Fibroblast of the aortic adventitia (primary cell): ENCODE results near the gene UBE2J2. TPM values are rescaled to one million over a fixed set of nuclear protein-coding genes. Genes with fewer than 3 reads are reported as not detected.

Experiments used
- DNase-seq: peaks from one replicate; pipeline ENCODE4 v3.0.0-alpha.2; 2010; ENCODE audit warnings: low read depth
- H3K4me3 ChIP-seq: 2 replicates; pipeline ENCODE4 v1.5.1; 2011; ENCODE audit warnings: low read depth, mild to moderate bottlenecking, control low read depth, low read length, moderate library complexity
- CTCF ChIP-seq: IDR thresholded peaks from 2 replicates; pipeline ENCODE4 v1.5.1; 2011; ENCODE audit warnings: mild to moderate bottlenecking, low read length, control low read depth, inconsistent platforms; ENCODE audit not compliant: insufficient read depth
- total RNA-seq: library from RNA; depleted of rRNA; stranded (reverse); fragments of >200 nt; gene quantifications from 2 replicates; pipeline ENCODE4 v1.2.3, GENCODE V29; 2012; ENCODE audit warnings: low replicate concordance

The UBE2J2 gene
- total RNA-seq, 1 donor = 35.3 TPM

DNA sequence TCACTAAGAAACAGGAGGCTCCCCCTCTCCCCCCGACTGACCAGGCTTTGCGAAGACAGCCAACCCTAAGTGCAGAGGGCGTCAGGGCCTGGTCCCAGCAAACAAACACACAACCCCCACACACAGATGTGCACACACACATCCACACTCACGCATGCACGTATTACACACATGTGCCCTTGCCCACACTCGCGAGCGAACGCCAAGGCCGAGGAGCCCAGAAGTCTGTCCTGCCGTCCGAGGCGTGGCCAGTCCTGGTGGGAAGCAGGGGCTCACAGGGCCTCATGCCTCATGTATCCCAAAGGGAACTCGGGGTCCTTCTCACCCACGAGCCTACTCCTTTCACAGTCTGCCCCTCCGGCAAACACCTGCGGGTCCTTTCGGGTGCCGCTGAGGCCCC lies 43.9 kb downstream of the UBE2J2 start:
- no peak overlapping the region for H3K4me3 ChIP-seq
- DNase-seq = no peak
- no peak for TF ChIP-seq CTCF

GRCh38 chr1:1228596-1229321 lies 44.9 kb downstream of the UBE2J2 start:
- TF ChIP-seq CTCF = no peak
- DNase-seq = no peak
- no peak overlapping the region for H3K4me3 ChIP-seq

DNA sequence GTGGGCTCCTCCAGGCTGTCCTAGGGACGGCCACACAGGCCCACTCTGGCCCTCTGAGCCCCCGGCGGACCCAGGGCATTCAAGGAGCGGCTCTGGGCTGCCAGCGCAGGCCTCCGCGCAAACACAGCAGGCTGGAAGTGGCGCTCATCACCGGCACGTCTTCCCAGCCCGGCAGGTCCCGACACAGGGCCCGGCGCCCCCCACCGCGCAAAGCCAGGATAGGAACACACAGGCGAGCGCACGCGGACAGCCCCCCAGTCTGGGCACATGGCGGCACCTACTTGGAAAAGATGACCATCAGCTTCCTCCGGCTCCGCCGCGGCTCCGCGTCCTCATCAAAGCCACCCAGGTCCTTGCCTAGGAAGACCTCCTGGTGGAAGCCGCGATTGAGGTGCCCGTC lies 45.5 kb downstream of the UBE2J2 start:
- no peak overlapping the region for H3K4me3 ChIP-seq
- no peak for DNase-seq
- no peak for TF ChIP-seq CTCF

DNA sequence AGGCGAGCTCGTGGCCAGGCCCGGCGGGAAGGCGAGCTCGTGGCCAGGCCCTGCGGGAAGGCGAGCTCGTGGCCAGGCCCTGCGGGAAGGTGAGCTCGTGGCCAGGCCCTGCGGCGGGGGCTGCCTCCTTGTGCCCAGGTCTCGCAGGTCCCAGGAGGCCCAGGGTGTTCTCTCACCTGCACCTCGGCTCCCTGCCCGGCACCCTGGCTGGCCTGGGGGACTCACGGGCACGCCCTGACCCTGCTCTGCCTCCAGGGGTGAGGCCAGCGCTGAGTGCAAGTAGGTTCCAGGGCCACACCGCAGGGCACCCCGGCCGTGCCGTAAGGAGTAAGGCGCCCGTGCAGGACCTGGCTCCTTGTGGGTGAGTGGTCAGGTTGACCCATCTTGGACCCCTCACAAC lies 46.3 kb downstream of the UBE2J2 start:
- no peak overlapping the region for H3K4me3 ChIP-seq
- no peak for TF ChIP-seq CTCF
- DNase-seq = no peak

DNA sequence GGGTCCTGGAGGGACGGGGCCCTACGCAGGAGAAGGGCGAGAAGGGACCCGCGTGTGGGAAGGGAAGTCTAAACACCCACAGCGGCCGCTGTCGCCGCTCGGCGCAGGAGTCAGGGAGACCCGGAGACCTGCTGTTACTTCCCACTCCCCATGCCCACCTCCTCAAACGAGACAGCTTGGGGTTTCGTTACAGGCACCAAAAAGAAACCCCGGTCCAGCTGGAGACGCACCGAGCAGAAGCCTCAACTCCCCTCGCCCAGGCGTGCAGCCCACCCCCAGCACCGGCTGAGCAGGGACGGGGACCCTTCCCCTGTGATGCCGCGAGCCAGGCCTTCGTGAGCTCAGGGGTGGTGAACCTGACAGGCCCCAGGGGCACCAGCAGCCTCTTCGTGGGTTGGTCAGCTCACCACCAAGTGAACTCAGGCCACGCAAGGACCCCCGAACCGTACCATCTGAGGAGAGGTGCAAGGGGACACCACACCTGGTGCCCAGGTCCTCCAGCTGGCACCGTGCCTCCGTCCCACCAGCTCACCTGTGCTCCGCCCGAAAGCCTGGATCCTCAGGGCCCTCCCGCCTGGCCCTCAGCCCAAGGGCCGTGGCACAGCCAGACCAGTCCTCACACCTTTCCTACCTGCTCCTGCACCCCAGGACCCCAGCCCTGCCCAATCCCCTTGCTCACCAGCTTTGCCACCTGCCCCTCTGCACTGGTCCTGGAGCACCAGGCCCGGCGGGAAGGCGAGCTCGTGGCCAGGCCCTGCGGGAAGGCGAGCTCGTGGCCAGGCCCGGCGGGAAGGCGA lies 46.9 kb downstream of the UBE2J2 start:
- DNase-seq = no peak
- H3K4me3 ChIP-seq = no peak overlapping the region
- no peak for TF ChIP-seq CTCF

DNA sequence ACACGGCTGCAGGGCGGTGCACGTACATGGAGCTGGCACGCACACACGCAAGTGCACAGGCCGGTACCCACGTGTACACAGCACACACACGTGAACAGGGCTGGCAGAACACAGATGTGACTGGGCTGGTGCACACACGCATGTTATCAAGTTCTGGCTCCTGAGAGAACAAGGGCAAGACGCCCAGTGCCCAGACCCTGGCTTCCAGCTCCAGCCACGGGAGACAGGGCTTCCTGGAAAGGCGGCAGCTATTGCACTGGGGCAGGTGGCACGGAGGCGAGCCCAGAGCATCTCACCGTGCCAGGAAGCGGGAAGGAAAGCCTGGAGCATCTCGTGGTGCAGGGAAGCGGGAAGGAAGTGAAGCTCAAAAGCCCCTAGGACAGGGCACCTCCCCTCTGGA lies 47.7 kb downstream of the UBE2J2 start:
- DNase-seq = no peak
- no peak for TF ChIP-seq CTCF
- H3K4me3 ChIP-seq = no peak overlapping the region
